ENCODE measurements around the gene ZNFX1. TPM values are rescaled to one million over a fixed set of nuclear protein-coding genes. Genes with fewer than 3 reads are reported as not detected.

ZNFX1 gene
- total and polyA plus RNA-seq, 8 donors: 4.3 to 15.7 (median 6.5) TPM

- Histone ChIP-seq H3K9me3 (no peaks in the 10 kb centered on the region), H3K27ac (no peak overlapping the region), H3K27me3 (no peaks in the 10 kb centered on the region), H3K36me3 (peaks cover 0 to 75% (median 45%) of the 10 kb centered on the region in 3 donors), H3K4me3 (no peak overlapping the region), H3K4me1 (no peaks in the 10 kb centered on the region)
- DNase-seq: no peak
- TF ChIP-seq, protein P1, sequence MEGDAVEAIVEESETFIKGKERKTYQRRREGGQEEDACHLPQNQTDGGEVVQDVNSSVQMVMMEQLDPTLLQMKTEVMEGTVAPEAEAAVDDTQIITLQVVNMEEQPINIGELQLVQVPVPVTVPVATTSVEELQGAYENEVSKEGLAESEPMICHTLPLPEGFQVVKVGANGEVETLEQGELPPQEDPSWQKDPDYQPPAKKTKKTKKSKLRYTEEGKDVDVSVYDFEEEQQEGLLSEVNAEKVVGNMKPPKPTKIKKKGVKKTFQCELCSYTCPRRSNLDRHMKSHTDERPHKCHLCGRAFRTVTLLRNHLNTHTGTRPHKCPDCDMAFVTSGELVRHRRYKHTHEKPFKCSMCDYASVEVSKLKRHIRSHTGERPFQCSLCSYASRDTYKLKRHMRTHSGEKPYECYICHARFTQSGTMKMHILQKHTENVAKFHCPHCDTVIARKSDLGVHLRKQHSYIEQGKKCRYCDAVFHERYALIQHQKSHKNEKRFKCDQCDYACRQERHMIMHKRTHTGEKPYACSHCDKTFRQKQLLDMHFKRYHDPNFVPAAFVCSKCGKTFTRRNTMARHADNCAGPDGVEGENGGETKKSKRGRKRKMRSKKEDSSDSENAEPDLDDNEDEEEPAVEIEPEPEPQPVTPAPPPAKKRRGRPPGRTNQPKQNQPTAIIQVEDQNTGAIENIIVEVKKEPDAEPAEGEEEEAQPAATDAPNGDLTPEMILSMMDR (IDR thresholded peaks at IDR 0.05): no peak
- 83 to 98% methylated on average over 7 of the region's 7 CpGs for WGBS, 2 donors
- intact Hi-C loops (cut with DNase I): no loop called here
- no peak for ATAC-seq
- no peak for FAIRE-seq
Observed at GRCh38 chr20:49231471-49231870, 46.4 kb downstream of the ZNFX1 start.

DNA sequence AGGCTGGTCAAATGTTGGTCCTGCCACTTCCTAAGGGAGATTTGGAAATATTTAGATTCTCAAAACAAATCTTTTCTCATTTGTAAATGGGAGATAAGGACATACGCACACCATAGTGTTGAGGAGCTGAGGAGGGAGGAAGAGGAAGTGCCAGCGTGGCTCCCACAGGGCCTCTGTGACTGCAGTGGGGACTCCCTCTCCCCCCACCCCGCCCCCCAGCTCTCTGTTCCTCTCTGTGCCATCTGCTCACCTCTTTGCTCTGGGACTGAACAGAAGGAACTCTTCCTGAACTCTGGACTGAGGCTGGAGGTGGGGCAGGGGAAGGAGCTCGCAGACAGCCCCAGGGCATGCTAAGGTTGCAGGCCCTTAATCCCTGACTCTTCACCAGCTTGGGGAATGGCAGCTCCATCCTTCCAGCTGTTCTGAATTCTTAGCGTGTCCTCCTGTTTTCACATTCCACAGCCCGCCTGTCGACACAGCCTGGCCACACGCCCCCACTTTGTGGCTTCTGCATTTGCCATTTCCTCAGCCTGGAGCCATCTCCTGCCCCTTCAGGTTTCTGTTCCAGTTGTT, 47.2 kb downstream of the ZNFX1 start:
- DNase-seq (no peak), ATAC-seq (peak in 3 of 4 donors; percentile 68 to 79 (median 71)), FAIRE-seq (no peak)
- no peak overlapping the region for H3K4me3 ChIP-seq
- TF ChIP-seq, protein P1 (IDR thresholded peaks at IDR 0.05): no peak
- H3K27me3 ChIP-seq: no peaks in the 10 kb centered on the region
- WGBS, 2 donors: 90 to 91% methylated on average over 8 of the region's 8 CpGs
- no peak overlapping the region for H3K27ac ChIP-seq
- no peaks in the 10 kb centered on the region for H3K9me3 ChIP-seq
- intact Hi-C loops (cut with DNase I): no loop called here
- H3K36me3 ChIP-seq: peaks cover 3 to 78% (median 49%) of the 10 kb centered on the region in 3 donors
- no peaks in the 10 kb centered on the region for H3K4me1 ChIP-seq

- Histone ChIP-seq H3K4me1 (no peaks in the 10 kb centered on the region), H3K4me3 (no peak overlapping the region), H3K9me3 (no peaks in the 10 kb centered on the region), H3K27ac (no peak overlapping the region), H3K36me3 (peaks cover 4 to 80% (median 54%) of the 10 kb centered on the region in 3 donors), H3K27me3 (no peaks in the 10 kb centered on the region)
- DNase-seq (no peak), FAIRE-seq (no peak), ATAC-seq (peak in 3 of 4 donors; percentile 17 to 63 (median 59))
- TF ChIP-seq, protein P1 (IDR thresholded peaks at IDR 0.05): no peak
- intact Hi-C loops (cut with DNase I): no loop called here
- WGBS, 2 donors: 91 to 92% methylated on average over 10 of the region's 10 CpGs
Observed at GRCh38 chr20:49230021-49230420, 47.8 kb downstream of the ZNFX1 start.

- DNase-seq (no peak), FAIRE-seq (no peak), ATAC-seq (no peak)
- Histone ChIP-seq H3K9me3 (no peaks in the 10 kb centered on the region), H3K27me3 (no peaks in the 10 kb centered on the region), H3K4me3 (no peak overlapping the region), H3K4me1 (no peaks in the 10 kb centered on the region), H3K27ac (no peak overlapping the region), H3K36me3 (peaks cover 4 to 80% (median 54%) of the 10 kb centered on the region in 3 donors)
- intact Hi-C loops (cut with DNase I): no loop called here
- 79 to 90% methylated on average over 2 of the region's 2 CpGs for WGBS, 2 donors
- TF ChIP-seq, protein P1 (IDR thresholded peaks at IDR 0.05): no peak
Observed at GRCh38 chr20:49229381-49229780, 48.5 kb downstream of the ZNFX1 start.

- ATAC-seq (no peak), DNase-seq (no peak), FAIRE-seq (no peak)
- no peaks in the 10 kb centered on the region for H3K9me3 ChIP-seq
- no peaks in the 10 kb centered on the region for H3K4me1 ChIP-seq
- no peak overlapping the region for H3K4me3 ChIP-seq
- no peaks in the 10 kb centered on the region for H3K27me3 ChIP-seq
- WGBS, 2 donors: 95 to 97% methylated on average over 8 to 9 of the region's 9 CpGs
- H3K27ac ChIP-seq: no peak overlapping the region
- H3K36me3 ChIP-seq: peaks cover 4 to 80% (median 53%) of the 10 kb centered on the region in 3 donors
- intact Hi-C loops (cut with DNase I): no loop called here
- TF ChIP-seq, protein P1 (IDR thresholded peaks at IDR 0.05): no peak
Observed at GRCh38 chr20:49228676-49229075, 49.2 kb downstream of the ZNFX1 start.
